ENCODE results near the gene MYL5.
"Not testable (repeated sequence)": the region's sequence is repeated elsewhere in the genome, so short reads cannot be mapped to it uniquely, and the experiment has no call there.

- TF ChIP-seq POLR2AphosphoS5 (IDR thresholded peaks at IDR 0.05; ENCODE audit: low read length); TAF1 (IDR thresholded peaks at IDR 0.05; ENCODE audit: borderline replicate concordance, low read depth, low read length); CTCF (IDR thresholded peaks at IDR 0.05 in 2 of 3, conservative IDR thresholded peaks at IDR 0.05 in 1 of 3; ENCODE audit: control insufficient read depth in 2 of 3, extremely low read depth in 1 of 3, insufficient read depth in 1 of 3, low read depth in 3 of 3, low read length in 3 of 3); SMC3 (IDR thresholded peaks at IDR 0.05; ENCODE audit: borderline replicate concordance, low read length); POLR2A (IDR thresholded peaks at IDR 0.05; ENCODE audit: low read depth, low read length); EP300 (IDR thresholded peaks at IDR 0.05; ENCODE audit: borderline replicate concordance in 1 of 2, control insufficient read depth in 1 of 2, low read depth in 2 of 2, low read length in 2 of 2); RAD21 (IDR thresholded peaks at IDR 0.05; ENCODE audit: insufficient read depth, low read depth, low read length); FOS (IDR thresholded peaks at IDR 0.05; ENCODE audit: borderline replicate concordance, extremely low read depth, insufficient read length); CHD4 (IDR thresholded peaks at IDR 0.05): not testable (repeated sequence)
Measured at GRCh38 chr4:669806-670559, 4.4 kb upstream of the MYL5 start.

All from GM12878 (cell line).